ENCODE data around the gene OR6S1. TPM values are rescaled to one million over a fixed set of nuclear protein-coding genes. Genes with fewer than 3 reads are reported as not detected.
"Not testable (repeated sequence)": the region's sequence is repeated elsewhere in the genome, so short reads cannot be mapped to it uniquely, and the experiment has no call there.

OR6S1 gene
- total RNA-seq, 1 donor from 2014 or later, result not detected

DNA sequence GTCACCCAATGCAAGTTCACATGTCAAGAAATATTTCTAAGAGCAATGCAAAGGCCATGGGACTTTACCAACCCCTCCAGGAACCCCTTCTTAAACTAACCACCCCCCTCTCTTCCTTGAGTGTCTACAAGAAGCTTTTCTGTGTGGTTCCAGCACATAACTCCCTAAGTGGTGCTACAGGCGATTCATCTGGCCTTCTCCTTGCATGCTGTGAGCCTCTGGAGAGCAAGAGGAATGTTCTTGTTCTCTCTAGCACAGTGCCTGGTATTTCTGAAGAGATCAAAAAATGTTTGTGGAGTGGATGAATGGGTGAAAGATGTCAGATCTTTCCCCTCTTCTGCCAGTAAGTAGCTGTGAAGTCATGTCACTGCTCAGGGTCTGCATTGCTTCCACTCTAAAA lies 44.4 kb downstream of the OR6S1 start:
- TF ChIP-seq, protein P1, sequence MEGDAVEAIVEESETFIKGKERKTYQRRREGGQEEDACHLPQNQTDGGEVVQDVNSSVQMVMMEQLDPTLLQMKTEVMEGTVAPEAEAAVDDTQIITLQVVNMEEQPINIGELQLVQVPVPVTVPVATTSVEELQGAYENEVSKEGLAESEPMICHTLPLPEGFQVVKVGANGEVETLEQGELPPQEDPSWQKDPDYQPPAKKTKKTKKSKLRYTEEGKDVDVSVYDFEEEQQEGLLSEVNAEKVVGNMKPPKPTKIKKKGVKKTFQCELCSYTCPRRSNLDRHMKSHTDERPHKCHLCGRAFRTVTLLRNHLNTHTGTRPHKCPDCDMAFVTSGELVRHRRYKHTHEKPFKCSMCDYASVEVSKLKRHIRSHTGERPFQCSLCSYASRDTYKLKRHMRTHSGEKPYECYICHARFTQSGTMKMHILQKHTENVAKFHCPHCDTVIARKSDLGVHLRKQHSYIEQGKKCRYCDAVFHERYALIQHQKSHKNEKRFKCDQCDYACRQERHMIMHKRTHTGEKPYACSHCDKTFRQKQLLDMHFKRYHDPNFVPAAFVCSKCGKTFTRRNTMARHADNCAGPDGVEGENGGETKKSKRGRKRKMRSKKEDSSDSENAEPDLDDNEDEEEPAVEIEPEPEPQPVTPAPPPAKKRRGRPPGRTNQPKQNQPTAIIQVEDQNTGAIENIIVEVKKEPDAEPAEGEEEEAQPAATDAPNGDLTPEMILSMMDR (conservative IDR thresholded peaks at IDR 0.05), result no peak
- no peak for DNase-seq (ENCODE audit: low read depth, low spot score)
- Mint-ChIP-seq H3K36me3 (ENCODE audit: low read depth) (no peaks in the 10 kb centered on the region), H3K4me3 (no peak overlapping the region), H3K9me3 (no peaks in the 10 kb centered on the region), H3K4me1 (no peaks in the 10 kb centered on the region), H3K27me3 (ENCODE audit: low read depth) (peaks cover 5% of the 10 kb centered on the region), H3K27ac (ENCODE audit: unreplicated experiment) (no peak overlapping the region)

DNA sequence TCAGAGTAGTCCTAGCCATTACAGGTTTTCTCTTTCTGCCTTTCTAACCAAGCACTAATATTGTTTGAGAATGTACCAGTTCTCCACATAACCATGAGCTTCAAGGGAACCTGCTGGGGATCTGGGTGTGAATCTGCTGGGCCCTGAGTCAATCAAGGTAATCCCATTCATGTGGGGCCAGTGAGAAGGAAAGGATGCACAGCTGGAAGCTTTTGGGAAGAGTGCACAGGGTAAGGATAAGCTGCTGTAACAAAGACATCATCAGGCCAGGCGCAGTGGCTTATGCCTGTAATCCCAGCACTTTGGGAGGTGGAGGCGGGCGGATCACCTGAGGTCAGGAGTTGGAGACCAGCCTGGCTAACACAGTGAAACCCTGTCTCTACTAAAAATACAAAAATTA lies 45.8 kb downstream of the OR6S1 start:
- H3K9me3 Mint-ChIP-seq; H3K27ac Mint-ChIP-seq (ENCODE audit: unreplicated experiment); H3K36me3 Mint-ChIP-seq (ENCODE audit: low read depth); DNase-seq (ENCODE audit: low read depth, low spot score); H3K4me3 Mint-ChIP-seq; H3K4me1 Mint-ChIP-seq: not testable (repeated sequence)
- peaks cover 17% of the 10 kb centered on the region for H3K27me3 Mint-ChIP-seq (ENCODE audit: low read depth)

DNA sequence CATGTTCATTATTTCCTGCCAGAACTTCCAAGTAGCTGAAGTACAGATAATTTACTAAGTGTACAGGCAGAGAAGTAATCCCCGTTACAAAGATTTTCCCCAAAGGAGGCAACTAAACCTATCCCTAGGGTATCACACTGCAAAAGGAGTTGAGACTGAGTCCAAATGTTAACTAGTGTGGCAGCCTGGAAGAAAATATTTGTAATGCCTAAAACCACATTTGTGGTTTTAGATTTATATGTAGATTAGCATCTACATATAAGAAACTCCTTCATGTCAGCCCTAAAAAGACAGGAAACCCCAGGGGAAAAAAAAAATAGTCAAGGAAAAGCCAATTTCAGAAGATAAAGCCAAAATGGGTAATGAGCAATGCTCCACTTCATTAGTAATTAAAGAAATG lies 48.9 kb downstream of the OR6S1 start:
- Mint-ChIP-seq H3K27me3 (ENCODE audit: low read depth) (peaks cover 22% of the 10 kb centered on the region), H3K4me3 (no peak overlapping the region), H3K36me3 (ENCODE audit: low read depth) (no peaks in the 10 kb centered on the region), H3K4me1 (no peaks in the 10 kb centered on the region), H3K9me3 (no peaks in the 10 kb centered on the region), H3K27ac (ENCODE audit: unreplicated experiment) (no peak overlapping the region)
- no peak for DNase-seq (ENCODE audit: low read depth, low spot score)
- TF ChIP-seq, protein P1 (conservative IDR thresholded peaks at IDR 0.05), result no peak

DNA sequence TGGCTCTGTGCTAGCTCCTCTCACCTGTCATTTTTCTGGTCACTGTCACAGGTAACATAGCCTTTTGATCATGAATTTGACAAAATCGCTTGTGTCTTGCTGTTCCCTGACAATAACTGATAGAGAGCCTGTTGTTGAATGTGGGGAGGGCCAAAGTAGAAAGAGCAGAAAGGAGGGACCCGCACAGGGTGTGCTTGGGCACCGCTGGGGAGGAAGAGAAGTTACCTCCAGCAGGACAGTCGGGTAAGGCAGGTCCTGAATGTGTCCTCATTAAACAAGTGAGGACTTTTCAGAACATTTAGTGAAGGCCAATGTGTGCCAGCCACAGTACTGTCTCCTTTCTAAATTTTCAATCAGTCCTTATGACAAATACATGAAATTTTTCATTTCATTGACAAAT lies 50.3 kb downstream of the OR6S1 start, which contains the start of gene RNASE12:
Gene RNASE12, minus strand, starts transcription at position 142 of the 400 bp plus-strand sequence. CDS start 653 bp downstream, outside the sequence.
- H3K27me3 Mint-ChIP-seq (ENCODE audit: low read depth), result peaks cover 24% of the 10 kb centered on the region
- H3K4me3 Mint-ChIP-seq, result no peak within 1 kb of the TSS
- no peaks in the 10 kb centered on the region for H3K36me3 Mint-ChIP-seq (ENCODE audit: low read depth)
- no peak for DNase-seq (ENCODE audit: low read depth, low spot score)
- no peaks in the 10 kb centered on the region for H3K9me3 Mint-ChIP-seq
- TF ChIP-seq, protein P1 (conservative IDR thresholded peaks at IDR 0.05), result no peak
- no peaks in the 10 kb centered on the region for H3K4me1 Mint-ChIP-seq
- no peak within 1 kb of the TSS for H3K27ac Mint-ChIP-seq (ENCODE audit: unreplicated experiment)

Other genes starting within 250 kb of the OR6S1 start
- 12.7 and 13.7 TPM in 2 replicates for gene TEP1, start 228.2 kb downstream of the OR6S1 start, total RNA-seq
- gene KLHL33, start 205.5 kb downstream of the OR6S1 start, total RNA-seq, result 0.07 TPM in 1 of 2 replicates, not detected in the other
- 67.3 and 68.1 TPM in 2 replicates for gene OSGEP, start 186.9 kb downstream of the OR6S1 start, total RNA-seq
- 433 and 437 TPM in 2 replicates for gene APEX1, start 186.5 kb downstream of the OR6S1 start, total RNA-seq
- 36.0 and 40.8 TPM in 2 replicates for gene PIP4P1, start 180.3 kb downstream of the OR6S1 start, total RNA-seq
- 35.1 and 40.8 TPM in 2 replicates for gene PNP, start 172.3 kb downstream of the OR6S1 start, total RNA-seq
- gene RNASE10, start 136.2 kb downstream of the OR6S1 start, total RNA-seq, result 0.52 and 1.2 TPM in 2 replicates
- not detected in 2 replicates for gene RNASE9, start 80.6 kb downstream of the OR6S1 start, total RNA-seq
- gene RNASE11, start 53.7 kb downstream of the OR6S1 start, total RNA-seq, result not detected in 2 replicates
- gene RNASE12, start 50.3 kb downstream of the OR6S1 start, total RNA-seq, result not detected in 2 replicates
- 2.6 TPM in 2 replicates for gene RNASE4, start 42.9 kb upstream of the OR6S1 start, total RNA-seq
- 2.3 and 3.3 TPM in 2 replicates for gene ANG, start 47.1 kb upstream of the OR6S1 start, total RNA-seq
- gene EDDM3A, start 104.2 kb upstream of the OR6S1 start, total RNA-seq, result not detected in 2 replicates
- not detected in 2 replicates for gene EDDM3B, start 126.7 kb upstream of the OR6S1 start, total RNA-seq
- gene RNASE6, start 139.6 kb upstream of the OR6S1 start, total RNA-seq, result 0.23 TPM in 1 of 2 replicates, not detected in the other
- gene RNASE1, start 161.2 kb upstream of the OR6S1 start, total RNA-seq, result 6.4 and 9.7 TPM in 2 replicates
- gene RNASE3, start 249.7 kb upstream of the OR6S1 start, total RNA-seq, result not detected in 2 replicates